ENCODE measurements around the gene SLC1A1. TPM values are rescaled to one million over a fixed set of nuclear protein-coding genes. Genes with fewer than 3 reads are reported as not detected.

The SLC1A1 gene
- total and polyA plus RNA-seq, 2 experiments from 2014 or later = 3.7 to 8.2 TPM

GRCh38 chr9:4509590-4509984 is 19.3 kb downstream of the SLC1A1 start:
- H3K79me2 ChIP-seq (replicated peaks; ENCODE audit: insufficient read depth) = no peaks in the 10 kb centered on the region; the same call in 1 of the 2 replicates
- TF ChIP-seq JUNB (IDR thresholded peaks at IDR 0.05; ENCODE audit: unreplicated experiment) (no peak), ZNF462 (CRISPR knock-in tag; IDR thresholded peaks at IDR 0.05) (no peak), ETS1 (IDR thresholded peaks at IDR 0.05) (no peak), POLR2AphosphoS5 (IDR thresholded peaks at IDR 0.05; ENCODE audit: low read depth) (no peak), CTCF (conservative IDR thresholded peaks at IDR 0.05; ENCODE audit: low read depth in 2 of 2) (no peak), CREB1 (CRISPR knock-in tag; IDR thresholded peaks at IDR 0.05; ENCODE audit: low read depth) (no peak), ZNF114 (CRISPR knock-in tag; IDR thresholded peaks at IDR 0.05) (no peak), REST (IDR thresholded peaks at IDR 0.05; ENCODE audit: unreplicated experiment) (no peak), EZH2 (IDR thresholded peaks at IDR 0.05; ENCODE audit: low read depth, unreplicated experiment) (no peak), EZH2phosphoT487 (IDR thresholded peaks at IDR 0.05; ENCODE audit: unreplicated experiment) (no peak), STAT1 (IDR thresholded peaks at IDR 0.05; ENCODE audit: unreplicated experiment) (no peak), ZNF331 (CRISPR knock-in tag; IDR thresholded peaks at IDR 0.05; ENCODE audit: low read depth) (no peak), NANOG (IDR thresholded peaks at IDR 0.05; ENCODE audit: borderline replicate concordance) (no peak)
- H3K4me3 ChIP-seq = no peak overlapping the region
- no peak for ATAC-seq
- no peak overlapping the region for H3K4me2 ChIP-seq
- no peaks in the 10 kb centered on the region; the same call in 1 of the 2 replicates for H4K20me1 ChIP-seq (replicated peaks; ENCODE audit: insufficient read depth)
- no peaks in the 10 kb centered on the region for H3F3A ChIP-seq (replicated peaks; ENCODE audit: low read depth)
- H3K27ac Mint-ChIP-seq = no peak overlapping the region
- no peak overlapping the region for H2AFZ ChIP-seq
- H3K4me1 ChIP-seq (ENCODE audit: insufficient read depth) = peaks cover 13% of the 10 kb centered on the region
- DNase-seq (ENCODE audit: low spot score) = no peak
- peaks cover 26% of the 10 kb centered on the region for H3K4me1 Mint-ChIP-seq
- H3K36me3 Mint-ChIP-seq (ENCODE audit: low read depth) = no peaks in the 10 kb centered on the region
- no peaks in the 10 kb centered on the region for H3K27me3 ChIP-seq (ENCODE audit: insufficient read depth)
- H3K27me3 Mint-ChIP-seq (ENCODE audit: insufficient read depth, low read depth, poor library complexity) = no peaks in the 10 kb centered on the region
- no peaks in the 10 kb centered on the region for H3K36me3 ChIP-seq (ENCODE audit: insufficient read depth)
- H3K4me3 Mint-ChIP-seq = no peak overlapping the region
- no peak overlapping the region for H3K27ac ChIP-seq (ENCODE audit: low read depth)
- no peaks in the 10 kb centered on the region for H3K9me2 ChIP-seq (ENCODE audit: insufficient read depth)
- no peaks in the 10 kb centered on the region for H3K9me3 Mint-ChIP-seq
